HL-60 (cell line): ENCODE results near the gene TMEM263.

Source experiments
- GABPA ChIP-seq: IDR thresholded peaks from 2 replicates; pipeline ENCODE4 v1.6.1; 2012; ENCODE audit warnings: low read depth
- POLR2AphosphoS5 ChIP-seq: IDR thresholded peaks from 2 replicates; pipeline ENCODE4 v1.6.1; 2012; ENCODE audit warnings: low read depth
- SPI1 ChIP-seq: IDR thresholded peaks from 2 replicates; pipeline ENCODE4 v1.6.1; 2012; ENCODE audit warnings: low read depth, mild to moderate bottlenecking, borderline replicate concordance
- TF ChIP-seq, protein P1 (sequence below): IDR thresholded peaks from one replicate; pipeline ENCODE4 v1.5.1; 2011; ENCODE audit warnings: low read length, control low read depth, inconsistent platforms; ENCODE audit not compliant: insufficient read depth
- TF ChIP-seq, protein P2 (sequence below): IDR thresholded peaks from 2 replicates; pipeline ENCODE4 v1.6.1; 2012; ENCODE audit warnings: low read depth; ENCODE audit not compliant: insufficient replicate concordance

DNA sequence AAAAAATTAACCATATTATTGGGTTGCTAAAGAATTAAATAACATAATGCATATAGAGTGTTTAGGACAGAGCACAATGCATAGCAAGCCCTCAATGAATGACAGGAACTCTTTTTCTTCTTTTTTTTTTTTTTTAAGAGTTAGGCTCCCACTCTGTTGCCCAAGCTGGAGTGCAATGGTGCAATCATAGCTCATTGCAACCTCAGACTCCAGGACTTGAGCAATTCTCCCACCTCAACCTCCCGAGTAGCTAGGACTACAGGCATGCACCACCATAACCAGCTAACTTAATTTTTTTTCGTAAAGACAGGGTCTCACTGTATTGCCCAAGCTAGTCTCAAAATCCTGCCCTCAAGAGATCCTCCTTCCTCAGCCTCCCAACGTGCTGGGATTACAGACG is 51.7 kb downstream of the TMEM263 start:
- TF ChIP-seq, protein P1, sequence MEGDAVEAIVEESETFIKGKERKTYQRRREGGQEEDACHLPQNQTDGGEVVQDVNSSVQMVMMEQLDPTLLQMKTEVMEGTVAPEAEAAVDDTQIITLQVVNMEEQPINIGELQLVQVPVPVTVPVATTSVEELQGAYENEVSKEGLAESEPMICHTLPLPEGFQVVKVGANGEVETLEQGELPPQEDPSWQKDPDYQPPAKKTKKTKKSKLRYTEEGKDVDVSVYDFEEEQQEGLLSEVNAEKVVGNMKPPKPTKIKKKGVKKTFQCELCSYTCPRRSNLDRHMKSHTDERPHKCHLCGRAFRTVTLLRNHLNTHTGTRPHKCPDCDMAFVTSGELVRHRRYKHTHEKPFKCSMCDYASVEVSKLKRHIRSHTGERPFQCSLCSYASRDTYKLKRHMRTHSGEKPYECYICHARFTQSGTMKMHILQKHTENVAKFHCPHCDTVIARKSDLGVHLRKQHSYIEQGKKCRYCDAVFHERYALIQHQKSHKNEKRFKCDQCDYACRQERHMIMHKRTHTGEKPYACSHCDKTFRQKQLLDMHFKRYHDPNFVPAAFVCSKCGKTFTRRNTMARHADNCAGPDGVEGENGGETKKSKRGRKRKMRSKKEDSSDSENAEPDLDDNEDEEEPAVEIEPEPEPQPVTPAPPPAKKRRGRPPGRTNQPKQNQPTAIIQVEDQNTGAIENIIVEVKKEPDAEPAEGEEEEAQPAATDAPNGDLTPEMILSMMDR: no peak
- TF ChIP-seq SPI1: no peak
- no peak for TF ChIP-seq POLR2AphosphoS5
- no peak for TF ChIP-seq GABPA
- TF ChIP-seq, protein P2, sequence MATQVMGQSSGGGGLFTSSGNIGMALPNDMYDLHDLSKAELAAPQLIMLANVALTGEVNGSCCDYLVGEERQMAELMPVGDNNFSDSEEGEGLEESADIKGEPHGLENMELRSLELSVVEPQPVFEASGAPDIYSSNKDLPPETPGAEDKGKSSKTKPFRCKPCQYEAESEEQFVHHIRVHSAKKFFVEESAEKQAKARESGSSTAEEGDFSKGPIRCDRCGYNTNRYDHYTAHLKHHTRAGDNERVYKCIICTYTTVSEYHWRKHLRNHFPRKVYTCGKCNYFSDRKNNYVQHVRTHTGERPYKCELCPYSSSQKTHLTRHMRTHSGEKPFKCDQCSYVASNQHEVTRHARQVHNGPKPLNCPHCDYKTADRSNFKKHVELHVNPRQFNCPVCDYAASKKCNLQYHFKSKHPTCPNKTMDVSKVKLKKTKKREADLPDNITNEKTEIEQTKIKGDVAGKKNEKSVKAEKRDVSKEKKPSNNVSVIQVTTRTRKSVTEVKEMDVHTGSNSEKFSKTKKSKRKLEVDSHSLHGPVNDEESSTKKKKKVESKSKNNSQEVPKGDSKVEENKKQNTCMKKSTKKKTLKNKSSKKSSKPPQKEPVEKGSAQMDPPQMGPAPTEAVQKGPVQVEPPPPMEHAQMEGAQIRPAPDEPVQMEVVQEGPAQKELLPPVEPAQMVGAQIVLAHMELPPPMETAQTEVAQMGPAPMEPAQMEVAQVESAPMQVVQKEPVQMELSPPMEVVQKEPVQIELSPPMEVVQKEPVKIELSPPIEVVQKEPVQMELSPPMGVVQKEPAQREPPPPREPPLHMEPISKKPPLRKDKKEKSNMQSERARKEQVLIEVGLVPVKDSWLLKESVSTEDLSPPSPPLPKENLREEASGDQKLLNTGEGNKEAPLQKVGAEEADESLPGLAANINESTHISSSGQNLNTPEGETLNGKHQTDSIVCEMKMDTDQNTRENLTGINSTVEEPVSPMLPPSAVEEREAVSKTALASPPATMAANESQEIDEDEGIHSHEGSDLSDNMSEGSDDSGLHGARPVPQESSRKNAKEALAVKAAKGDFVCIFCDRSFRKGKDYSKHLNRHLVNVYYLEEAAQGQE: no peak
